NCI-H146 treated with DMSO at 0.1 percent for 48 hours (cell line): ENCODE measurements around the gene SNRPF.

Source experiments
- DNase-seq: peaks from one replicate; lab custom pipeline; 2025; ENCODE audit not compliant: unreplicated experiment; lab: John Stamatoyannopoulos, UW

SNRPF gene

GRCh38 chr12:95859344-95859816, 628 bp downstream of the SNRPF start:
- DNase-seq: no peak

GRCh38 chr12:95859947-95860850, 1.4 kb downstream of the SNRPF start:
- no peak for DNase-seq

- DNase-seq: no peak
Measured at GRCh38 chr12:95862038-95862437, 3.3 kb downstream of the SNRPF start.

GRCh38 chr12:95863337-95863736, 4.6 kb downstream of the SNRPF start:
- no peak for DNase-seq

- no peak for DNase-seq
Measured at GRCh38 chr12:95870897-95871296, 12.1 kb downstream of the SNRPF start.

GRCh38 chr12:95874452-95874851, 15.7 kb downstream of the SNRPF start:
- no peak for DNase-seq

GRCh38 chr12:95877622-95878021, 18.9 kb downstream of the SNRPF start:
- no peak for DNase-seq

GRCh38 chr12:95880895-95881294, 22.1 kb downstream of the SNRPF start:
- no peak for DNase-seq

GRCh38 chr12:95881331-95881955, 22.7 kb downstream of the SNRPF start:
- peak; percentile 45 for DNase-seq

GRCh38 chr12:95882080-95882479, 23.3 kb downstream of the SNRPF start:
- no peak for DNase-seq

- no peak for DNase-seq
Measured at GRCh38 chr12:95882873-95883272, 24.1 kb downstream of the SNRPF start.

GRCh38 chr12:95884998-95885397, 26.2 kb downstream of the SNRPF start:
- no peak for DNase-seq

- no peak for DNase-seq
Measured at GRCh38 chr12:95887311-95887710, 28.6 kb downstream of the SNRPF start.

GRCh38 chr12:95890958-95891357, 32.2 kb downstream of the SNRPF start:
- DNase-seq: no peak

GRCh38 chr12:95896846-95897245, 38.1 kb downstream of the SNRPF start:
- no peak for DNase-seq

GRCh38 chr12:95898081-95898480, 39.3 kb downstream of the SNRPF start:
- no peak for DNase-seq

- no peak for DNase-seq
Measured at GRCh38 chr12:95908573-95908972, 49.8 kb downstream of the SNRPF start.

- DNase-seq: no peak
Measured at GRCh38 chr12:95909871-95910270, 51.1 kb downstream of the SNRPF start.
